ENCODE results near the gene DSC1.
"Not testable (repeated sequence)": the region's sequence is repeated elsewhere in the genome, so short reads cannot be mapped to it uniquely, and the experiment has no call there.

DSC1 gene, protein sequence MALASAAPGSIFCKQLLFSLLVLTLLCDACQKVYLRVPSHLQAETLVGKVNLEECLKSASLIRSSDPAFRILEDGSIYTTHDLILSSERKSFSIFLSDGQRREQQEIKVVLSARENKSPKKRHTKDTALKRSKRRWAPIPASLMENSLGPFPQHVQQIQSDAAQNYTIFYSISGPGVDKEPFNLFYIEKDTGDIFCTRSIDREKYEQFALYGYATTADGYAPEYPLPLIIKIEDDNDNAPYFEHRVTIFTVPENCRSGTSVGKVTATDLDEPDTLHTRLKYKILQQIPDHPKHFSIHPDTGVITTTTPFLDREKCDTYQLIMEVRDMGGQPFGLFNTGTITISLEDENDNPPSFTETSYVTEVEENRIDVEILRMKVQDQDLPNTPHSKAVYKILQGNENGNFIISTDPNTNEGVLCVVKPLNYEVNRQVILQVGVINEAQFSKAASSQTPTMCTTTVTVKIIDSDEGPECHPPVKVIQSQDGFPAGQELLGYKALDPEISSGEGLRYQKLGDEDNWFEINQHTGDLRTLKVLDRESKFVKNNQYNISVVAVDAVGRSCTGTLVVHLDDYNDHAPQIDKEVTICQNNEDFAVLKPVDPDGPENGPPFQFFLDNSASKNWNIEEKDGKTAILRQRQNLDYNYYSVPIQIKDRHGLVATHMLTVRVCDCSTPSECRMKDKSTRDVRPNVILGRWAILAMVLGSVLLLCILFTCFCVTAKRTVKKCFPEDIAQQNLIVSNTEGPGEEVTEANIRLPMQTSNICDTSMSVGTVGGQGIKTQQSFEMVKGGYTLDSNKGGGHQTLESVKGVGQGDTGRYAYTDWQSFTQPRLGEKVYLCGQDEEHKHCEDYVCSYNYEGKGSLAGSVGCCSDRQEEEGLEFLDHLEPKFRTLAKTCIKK

DNA sequence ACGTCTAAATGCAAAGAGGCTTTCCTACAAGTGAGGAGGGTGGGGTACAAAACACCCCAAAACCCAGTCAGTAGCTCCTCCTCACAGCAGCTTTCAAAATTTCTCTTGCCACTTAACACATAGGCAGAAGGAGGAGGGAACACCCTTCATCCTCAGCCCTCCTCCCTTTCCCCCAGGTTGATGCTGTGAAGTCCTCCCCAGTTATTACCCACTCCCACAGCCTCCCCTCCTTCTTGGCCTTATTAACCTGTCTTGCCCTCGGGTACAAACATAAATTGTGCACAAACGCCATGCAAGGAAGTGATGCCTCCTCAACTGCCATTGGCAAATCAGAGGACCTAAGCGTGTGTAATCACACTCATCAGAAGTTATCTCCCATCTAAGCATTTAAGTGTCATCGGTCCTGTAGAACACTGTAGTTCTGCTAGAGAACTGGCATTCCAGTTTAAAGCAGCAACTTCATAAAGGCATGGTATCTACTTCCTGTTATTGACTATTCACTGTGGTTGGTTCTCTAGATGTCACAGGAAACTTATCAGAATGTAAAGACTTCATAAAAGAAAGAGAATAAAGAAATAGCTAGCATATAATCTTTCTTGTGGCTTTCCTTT is at the start of gene DSC1:
Gene DSC1, minus strand, starts transcription at position 32 of the 611 bp plus-strand sequence. CDS start 262 bp downstream, outside the sequence.
- no peak for DNase-seq

DNA sequence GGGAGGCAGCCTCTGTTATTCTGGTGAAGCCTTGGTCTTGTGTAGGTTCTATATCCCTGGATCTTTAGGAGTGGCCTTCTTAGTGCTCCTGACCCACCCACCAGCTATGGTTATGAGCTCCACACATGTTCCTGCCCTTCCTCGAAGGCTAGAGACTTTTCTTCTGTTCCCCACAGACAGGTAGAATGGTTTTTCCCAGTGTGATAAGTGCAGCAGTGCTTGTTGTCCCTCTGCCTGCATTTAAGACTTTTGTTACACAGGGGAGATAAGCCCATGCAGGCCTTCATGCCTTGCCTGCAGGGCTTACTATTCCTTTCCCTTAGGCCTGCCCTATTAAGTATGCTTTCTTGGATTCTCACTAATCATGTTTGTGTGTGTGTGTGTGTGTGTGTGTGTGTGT is 48.4 kb upstream of the DSC1 start:
- DNase-seq: no peak

DNA sequence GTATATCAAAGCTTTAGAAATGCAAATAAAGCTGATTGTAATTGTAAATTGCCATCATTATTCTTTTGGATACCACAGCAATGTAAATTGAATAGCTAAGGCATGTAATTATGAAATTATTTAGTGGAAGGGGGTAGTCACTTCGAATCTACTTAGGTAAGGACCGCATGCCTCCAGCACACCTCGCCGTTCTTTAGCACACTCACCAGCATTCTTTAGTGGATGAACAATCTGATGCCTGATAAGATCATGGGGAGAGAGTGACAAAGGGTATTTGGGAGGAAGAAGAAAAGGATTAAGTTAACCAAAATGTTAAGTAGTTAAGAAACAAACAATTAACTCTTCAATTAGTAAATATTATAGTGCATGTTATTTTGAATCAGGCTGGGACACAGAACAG is 46.4 kb upstream of the DSC1 start:
- DNase-seq: no peak

DNA sequence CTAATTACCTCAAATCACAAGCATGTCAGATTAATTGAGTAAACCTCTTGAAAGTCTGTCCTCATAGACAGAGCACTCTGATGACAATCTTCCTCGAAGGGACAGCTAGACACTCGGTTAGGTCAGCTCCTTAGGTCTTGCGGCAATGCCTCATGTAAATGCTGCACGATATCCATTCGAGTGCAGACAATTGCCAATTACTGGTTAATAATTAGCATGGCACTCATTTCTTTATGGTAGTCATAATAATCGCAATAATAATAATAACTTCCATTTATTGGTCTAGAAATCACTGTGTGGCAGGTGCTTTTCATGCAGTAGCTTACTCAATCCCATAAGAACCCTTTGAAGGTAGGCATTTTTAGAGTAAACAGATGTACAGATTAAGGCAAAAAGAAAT is 44.7 kb upstream of the DSC1 start:
- DNase-seq: no peak

DNA sequence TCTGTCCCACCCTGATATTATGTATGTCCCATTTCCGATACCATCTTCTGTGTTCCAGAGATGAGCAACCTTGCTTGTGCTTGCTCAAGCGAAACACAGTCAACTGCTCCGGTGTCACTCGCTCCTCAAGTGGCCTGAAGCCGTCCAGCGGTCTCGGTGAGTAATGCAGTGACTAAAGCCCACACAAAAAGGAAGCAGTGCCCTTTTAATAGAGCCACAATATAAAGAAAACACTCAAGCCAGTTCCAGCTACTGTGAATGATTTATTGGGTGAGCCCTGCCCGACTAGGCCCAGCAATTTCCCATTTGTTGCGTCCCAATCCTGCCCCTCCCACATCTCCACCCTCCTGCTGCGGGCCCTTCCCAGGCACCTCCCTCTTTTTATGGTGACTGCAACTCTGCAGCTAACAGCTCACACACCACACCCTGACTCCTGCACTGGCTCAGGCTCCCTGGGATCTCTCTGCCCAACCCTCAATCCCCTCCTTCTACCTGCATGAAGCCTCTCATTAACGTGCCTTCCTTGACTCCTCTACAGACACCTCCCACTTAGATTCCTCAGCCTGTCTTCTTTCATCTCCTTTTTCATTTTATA is 44.2 kb upstream of the DSC1 start:
- no peak for DNase-seq

DNA sequence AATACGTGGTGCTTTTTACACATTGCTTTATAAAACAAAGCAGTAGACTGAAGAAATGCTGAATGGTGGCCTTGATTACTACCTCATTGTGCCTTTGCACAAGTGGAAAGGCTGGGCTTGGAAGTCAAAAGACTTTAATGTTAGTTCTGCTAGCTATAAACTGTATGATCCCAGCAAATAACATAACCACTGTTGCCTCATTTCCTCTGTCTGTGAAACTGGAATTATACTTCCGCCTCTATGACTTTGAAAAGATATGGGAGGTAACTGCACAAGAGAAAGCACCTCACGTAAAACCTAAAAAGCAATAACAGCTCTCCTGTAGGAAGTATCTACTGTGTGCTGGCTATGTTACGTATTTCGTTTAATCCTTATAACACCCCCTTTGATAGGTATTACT is 43.4 kb upstream of the DSC1 start:
- DNase-seq: no peak

DNA sequence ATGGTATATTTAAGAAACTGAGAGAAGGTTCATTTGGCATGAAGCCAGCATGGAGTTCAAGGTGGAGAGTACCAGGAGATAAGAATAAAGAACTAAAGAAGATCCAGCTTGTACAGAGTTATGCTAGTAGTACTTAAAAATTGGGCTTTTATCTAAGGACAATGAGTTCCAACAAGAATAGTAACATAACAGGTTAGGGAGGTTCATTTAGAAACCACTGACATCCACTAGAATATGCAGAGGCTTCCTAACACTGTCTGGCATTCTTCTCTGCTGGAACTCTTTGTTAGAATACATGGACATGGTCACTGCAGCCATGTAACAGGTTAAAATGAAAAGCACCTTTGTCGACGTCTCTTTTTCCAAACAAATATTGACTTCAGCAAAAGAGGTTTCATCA is 42.6 kb upstream of the DSC1 start:
- no peak for DNase-seq

DNA sequence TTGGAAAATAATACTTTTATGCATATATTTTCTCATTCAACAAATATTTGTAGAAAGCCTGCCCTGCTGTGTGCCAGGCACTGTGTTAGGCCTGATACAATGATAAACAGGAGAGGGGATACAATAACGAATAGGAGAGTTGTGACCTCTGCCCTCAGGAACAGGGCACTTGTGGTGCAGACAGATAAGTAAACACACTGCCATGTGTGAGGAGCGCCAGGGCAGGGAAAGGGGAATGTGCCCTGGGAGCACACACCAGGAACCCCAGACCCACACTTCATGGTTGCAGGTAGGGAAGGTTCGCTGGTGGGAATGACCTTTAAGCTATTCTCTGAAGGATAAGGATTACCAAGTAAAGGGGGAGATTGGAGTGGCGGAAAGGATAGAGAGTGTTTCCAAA is 42.2 kb upstream of the DSC1 start:
- DNase-seq: no peak

DNA sequence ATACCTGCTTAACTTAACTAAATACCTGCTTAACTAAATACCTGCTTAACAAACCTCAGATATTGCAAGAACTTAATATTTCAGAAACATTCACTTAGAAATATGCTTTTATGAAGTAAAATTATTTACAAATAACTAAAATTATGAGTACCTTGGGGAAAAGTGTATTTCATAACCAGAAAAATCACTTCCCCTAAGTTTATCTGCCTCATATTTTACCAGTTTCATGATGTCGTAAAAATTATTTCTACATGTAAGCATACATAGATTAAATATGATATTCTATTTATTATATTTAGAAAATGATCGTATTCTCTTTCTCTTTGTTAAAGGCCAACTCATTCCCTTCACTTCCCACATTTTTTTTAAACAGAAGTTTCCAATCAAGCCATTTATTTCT is 41.5 kb upstream of the DSC1 start:
- no peak for DNase-seq

DNA sequence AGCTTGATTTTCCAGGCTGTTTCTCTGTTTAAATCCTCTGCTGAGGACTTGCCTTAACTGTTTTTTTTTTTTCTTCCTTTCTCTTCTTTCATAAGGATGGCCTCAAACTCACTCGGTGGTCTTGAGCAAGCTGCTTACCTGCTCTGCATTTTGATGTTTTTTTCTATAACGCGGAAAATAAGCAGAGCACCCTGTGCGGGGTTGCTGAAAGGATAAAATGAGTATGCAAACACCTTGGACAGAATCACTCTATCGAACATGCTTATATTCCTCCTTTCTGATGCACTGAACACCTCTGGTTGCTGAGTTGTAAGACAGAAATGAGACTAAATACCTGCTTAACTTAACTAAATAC is 41.1 kb upstream of the DSC1 start:
- DNase-seq: no peak

DNA sequence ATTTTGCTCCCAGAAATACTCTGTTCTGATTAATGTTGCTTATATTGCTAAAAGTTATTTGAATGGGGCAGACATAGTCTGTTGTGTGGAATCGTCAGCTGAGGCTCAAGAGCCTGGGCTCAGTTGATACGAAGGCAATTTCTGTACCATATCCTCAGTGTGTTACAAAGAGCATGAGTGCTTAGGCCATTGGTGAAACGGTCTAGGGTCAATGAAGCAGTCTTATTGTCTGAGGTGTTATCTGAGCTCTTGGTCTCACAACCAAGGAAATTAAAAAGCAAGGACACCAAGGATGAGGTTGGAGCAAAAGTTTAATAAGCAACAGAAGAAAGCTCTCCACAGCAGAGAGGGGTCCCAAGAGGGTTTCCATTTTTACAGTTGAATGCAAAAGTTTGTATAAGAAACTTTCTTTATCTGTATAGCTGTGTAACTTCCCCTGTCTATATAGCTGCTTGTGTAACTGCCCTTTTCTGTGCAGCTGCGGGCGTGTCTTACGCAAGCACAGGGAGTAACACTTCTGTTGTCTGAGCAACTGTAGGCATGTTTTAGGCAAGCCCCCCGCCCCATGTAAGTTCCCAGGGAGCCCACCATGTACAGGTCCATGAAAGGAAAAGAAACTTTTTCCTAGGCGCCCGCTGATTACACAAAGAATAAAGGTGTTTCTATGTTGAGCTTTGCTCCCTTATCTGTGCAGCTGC is 40.6 kb upstream of the DSC1 start:
- no peak for DNase-seq

DNA sequence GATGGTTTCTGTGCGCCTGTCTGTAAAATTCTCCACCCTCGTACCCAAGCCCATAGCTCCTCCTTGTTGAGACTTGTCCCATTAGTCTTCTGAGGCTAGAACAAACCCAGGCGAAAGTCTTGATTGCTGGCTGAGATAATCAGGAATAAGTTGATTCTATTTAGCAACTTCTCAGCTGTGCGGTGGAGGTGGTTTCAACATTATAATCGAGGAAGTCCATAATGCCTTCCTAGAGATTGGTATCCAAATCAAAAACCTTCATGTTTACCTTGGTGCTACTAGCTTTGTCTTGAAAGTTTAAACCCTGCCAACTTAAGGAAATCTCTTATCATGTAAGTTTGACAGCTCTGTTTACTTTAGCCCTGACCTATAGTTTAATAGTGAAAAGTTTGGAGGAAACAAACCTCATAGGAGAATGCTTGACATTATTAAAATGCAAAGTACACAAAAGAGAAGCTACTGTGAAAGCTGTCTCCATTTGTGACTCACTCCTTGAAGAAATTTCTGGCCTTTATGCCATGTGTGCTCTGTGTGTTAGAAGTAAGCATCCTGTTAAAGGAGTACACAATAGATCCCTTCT is 36.6 kb upstream of the DSC1 start:
- no peak for DNase-seq

DNA sequence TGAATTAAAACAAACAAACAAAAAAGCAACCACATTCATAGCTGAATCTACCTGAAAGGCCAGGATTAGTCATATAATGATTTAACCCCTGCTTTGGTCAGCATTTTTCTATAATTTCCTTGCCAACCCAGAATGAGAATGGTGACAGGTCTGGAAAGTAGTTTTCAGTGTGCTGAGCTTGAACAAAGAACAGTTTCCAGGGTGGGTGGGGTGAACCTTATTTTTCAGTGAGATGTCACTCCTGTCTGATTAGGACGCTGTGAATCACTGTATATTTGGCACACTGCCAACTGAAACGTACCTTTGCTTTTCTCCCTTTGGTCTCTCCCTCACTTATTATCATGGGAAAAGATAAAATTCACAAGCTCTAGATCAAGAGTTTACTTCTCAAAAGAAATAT is 35.0 kb upstream of the DSC1 start:
- DNase-seq: no peak

DNA sequence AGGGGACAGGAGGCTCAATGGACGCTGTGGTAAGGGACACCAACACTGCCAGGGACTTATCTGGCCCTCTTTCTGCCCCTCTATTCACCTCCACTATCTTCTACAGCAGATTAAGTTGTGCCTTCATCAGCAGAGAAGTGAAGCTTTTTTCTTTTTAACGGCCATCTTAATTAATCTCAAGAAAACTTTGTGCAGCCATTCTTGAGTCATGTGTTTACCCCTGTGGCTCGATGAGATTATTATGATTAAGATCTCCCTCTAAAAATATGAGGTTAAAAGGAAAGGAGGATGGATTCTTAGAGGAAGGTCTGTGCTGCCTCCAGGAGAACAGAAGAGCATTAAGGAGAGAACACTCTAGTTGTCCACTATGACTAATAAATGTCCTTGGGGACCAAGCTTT is 32.4 kb upstream of the DSC1 start:
- no peak for DNase-seq

DNA sequence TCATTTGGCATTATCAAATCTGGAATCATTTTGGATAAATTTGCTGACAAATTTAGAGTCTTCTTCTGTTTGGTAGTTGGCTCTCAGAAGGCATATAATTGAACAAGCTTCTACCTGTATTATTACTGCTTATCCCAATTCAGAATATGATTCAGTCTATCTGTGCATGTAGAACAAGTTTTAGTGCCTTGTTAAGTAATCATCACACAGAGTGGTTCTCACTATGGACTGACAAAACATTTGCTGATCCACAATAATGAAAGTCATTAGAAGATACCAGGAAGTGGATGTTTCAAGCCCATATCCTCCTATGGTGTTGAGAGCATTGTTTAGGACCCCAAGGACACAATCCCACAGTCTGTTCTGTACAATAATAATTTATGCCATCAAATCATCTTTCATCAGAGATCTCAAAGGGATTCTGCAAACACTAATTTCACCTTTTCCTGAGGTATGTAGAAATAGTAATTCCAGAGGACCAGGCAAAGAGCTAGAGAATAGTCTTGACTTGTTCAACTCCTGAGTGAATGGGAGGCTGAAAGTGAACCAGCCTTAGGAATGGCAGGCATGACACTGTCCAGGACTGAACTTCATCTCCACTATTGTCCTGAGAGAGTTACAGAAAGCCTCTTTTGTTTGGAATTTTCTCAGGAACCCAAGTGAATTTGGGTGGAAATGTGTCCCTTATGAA is 29.6 kb upstream of the DSC1 start:
- no peak for DNase-seq

DNA sequence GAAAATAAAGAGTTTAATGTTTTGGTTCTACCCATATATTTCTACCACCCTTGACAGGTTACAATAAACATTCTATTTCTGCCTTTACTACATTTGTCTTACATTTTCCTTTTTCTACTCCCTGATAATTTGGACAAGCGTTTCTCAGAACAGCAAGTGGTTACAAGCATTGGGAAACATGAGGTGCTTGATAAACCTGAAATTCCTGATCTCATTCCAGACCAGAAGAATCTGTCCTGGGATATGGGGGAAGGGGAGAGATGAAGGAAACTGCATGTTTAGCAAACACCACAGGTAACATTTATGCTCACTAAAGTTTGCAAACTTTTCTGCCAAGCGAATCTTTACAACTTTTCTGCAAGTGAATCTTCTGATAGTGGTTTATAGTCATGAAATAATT is 28.3 kb upstream of the DSC1 start:
- no peak for DNase-seq

DNA sequence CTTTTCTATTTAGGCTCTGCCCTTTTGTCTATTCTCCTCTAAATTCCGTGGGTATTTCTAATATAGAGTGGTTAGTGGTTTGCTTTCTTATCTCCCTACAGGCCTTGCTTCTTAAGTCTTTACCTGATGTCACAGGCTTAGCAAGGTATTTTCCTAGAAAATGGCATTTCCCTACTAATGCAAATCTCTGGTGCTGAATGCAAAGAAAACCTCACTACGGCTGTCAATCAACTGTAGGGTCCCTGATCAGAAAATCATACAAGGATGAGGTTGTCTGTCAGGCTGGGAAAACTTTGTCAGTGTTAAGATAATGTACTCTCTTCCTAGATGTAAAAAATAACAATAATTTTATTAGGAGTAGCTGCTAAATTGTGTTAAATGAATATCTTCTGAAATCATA is 27.1 kb upstream of the DSC1 start:
- no peak for DNase-seq

DNA sequence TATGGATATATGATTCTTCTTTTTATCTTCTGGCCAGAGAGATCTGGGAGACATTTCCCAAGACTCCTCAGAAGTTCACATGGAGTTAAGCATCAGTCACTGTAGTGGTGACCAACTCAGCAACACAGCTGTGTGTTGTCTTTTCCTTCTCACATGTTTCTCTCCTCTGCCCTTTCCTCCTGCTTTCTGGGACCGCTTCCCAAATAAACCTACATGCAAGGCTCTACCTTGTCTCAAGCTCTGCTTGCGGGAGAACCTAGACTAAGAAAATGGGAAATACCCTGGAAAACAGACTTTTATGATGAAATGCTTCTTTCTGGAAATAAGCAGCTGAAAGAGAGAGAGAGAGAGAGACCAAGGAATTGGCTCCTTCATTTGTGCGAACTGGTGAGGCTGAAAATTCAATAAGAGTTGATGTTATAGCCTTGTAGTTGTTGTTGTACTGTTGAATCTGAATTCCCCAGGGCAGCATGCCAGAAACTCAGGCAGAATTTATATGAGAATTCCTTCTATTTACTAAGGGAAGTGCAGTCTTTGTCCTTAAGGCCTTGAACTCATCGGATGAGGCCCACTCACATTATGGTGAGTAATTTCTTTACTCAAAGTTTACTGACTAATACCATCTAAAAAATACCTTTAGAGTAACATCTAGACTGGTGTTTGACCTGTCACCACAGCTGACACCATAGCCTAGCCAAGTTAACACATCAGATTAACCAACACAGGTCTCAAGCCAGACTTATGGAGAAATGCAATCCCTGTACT is 22.7 kb upstream of the DSC1 start:
- no peak for DNase-seq

DNA sequence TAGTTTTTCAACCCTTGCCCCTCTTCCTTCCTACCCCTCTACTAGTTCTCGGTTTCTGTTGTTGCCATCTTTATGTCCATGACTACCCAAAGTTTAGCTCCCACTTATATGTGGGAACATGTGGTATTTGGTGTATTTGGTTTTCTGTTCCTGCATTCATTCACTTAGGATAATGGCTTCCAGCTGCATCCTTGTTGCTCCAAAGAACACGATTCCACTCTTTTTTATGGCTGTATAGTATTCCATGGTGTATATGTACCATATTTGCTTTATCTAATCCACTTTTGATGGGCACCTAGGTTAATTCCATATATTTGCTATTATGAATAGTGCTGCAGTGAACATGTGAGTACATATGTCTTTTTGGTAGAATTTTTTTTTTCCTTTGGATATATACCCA is 20.6 kb upstream of the DSC1 start:
- no peak for DNase-seq

DNA sequence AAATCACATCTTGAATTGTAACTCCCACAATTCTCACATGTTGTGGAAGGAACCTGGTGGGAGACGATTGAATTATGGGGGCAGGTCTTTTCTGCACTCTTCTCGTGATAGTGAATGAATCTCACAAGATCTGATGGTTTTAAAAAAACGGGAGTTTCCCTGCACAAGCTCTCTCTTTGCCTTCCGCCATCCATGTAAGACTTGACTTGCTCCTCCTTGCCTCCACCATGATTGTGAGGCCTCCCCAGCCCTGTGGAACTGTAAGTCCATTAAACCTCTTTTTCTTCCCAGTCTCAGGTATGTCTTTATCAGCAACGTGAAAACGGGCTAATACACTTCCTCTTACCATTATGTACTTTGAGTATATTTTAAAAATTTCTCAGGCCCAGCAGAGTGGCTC is 14.7 kb upstream of the DSC1 start:
- DNase-seq: not testable (repeated sequence)
